Middle frontal gyrus (tissue), 1 donor: Measurements from ENCODE around the gene RCN1.

ENCODE experiments used
- DNase-seq: peaks from one replicate; pipeline ENCODE4 v3.0.0-alpha.2; 2015; ENCODE audit warnings: low spot score; ENCODE audit errors: extremely low spot score

The RCN1 gene

GRCh38 chr11:32152216-32152615 lies 61.3 kb downstream of the RCN1 start:
- no peak for DNase-seq

DNA sequence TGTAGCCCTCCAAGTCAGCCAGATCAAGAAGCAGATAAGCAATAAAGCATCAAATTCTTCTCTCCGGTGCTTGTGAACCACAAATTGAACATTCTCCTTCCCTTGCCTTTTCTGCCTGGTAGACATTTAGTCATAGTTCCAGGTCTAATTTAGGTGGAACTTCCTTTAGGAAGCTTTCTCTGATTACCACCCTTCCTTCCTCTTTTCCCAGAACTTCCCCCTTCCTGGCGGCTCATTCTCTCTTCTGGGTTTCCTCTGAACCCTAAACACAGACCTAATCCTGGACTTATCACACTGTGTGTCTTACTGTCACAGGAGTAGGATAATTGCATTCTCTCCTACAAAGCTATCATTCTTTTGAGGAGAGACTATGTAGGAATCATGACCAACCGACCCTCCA lies 61.9 kb downstream of the RCN1 start:
- no peak for DNase-seq

DNA sequence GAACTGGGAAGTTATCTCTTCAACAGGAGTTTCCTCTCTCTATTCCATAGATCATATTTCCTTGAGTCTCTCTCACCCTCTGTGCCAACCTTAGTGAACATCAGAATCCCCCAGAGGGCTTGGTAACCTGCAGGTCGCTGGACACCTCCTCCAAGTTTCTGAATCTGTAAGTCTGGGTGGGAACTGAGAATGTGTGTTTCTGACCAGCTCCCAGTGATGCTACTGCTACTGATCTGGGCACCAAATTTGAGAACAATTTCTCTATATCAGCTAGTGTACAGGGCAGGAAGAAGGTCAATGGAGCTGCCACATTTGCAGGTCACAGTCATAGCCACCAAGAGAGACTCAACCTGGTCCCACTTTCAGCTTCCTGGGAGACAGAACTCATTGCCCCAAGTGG lies 62.9 kb downstream of the RCN1 start:
- no peak for DNase-seq

DNA sequence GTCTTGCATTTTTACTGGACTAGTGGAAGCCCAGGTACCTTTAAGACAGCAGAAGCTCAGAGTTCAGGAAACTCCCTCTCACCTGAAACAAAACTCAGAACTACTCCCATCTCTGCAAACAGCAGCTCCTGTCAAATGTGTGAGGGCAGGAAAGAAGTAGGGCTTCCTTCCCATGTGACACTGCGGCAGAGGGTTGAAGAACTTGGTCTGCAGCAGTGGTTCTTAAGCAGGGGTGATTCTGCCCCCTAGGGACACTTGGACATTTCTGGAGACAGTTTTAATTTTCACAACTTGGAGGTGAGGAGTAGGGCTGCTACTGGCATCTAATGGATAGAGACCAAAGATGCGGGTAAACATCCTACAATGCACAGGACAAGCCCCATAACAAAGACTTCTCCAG lies 63.4 kb downstream of the RCN1 start:
- no peak for DNase-seq
